Measurements from ENCODE around the gene PPP1R37.
A peak's percentile ranks its signal among the peaks of the same experiment; 100 is the strongest.

The PPP1R37 gene

DNA sequence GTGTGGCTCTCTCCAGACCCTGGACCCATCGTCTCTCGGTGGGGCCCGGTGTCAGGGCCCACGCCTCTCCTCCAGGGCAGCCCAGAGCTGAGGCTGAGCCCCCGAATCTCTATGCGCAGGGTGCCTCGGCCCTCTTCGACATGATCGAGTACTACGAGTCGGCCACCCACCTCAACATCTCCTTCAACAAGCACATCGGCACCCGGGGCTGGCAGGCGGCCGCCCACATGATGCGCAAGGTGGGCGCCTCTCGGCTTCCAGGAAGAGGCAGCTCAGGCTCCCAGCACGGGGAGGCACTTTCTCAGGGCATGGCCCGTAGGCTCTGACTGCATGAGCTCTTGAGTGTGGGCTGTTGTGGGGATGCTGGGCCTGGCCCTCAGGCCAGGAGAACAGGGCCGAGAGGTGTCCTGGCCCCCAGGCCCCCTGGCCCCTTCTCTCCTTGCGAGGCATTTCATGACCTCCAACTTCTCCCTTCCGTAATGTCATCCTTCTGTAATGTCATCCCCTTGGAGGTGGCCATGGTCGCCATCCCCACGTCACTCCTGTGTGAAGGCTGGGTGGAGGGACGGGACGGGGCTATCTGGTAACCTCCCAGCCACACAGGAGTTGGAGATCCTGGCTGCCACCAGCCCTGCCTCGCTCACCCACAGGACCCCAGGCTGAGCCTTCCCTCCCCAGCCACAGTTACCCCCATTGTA is 48.4 kb downstream of the PPP1R37 start:
- no peak for DNase-seq

DNA sequence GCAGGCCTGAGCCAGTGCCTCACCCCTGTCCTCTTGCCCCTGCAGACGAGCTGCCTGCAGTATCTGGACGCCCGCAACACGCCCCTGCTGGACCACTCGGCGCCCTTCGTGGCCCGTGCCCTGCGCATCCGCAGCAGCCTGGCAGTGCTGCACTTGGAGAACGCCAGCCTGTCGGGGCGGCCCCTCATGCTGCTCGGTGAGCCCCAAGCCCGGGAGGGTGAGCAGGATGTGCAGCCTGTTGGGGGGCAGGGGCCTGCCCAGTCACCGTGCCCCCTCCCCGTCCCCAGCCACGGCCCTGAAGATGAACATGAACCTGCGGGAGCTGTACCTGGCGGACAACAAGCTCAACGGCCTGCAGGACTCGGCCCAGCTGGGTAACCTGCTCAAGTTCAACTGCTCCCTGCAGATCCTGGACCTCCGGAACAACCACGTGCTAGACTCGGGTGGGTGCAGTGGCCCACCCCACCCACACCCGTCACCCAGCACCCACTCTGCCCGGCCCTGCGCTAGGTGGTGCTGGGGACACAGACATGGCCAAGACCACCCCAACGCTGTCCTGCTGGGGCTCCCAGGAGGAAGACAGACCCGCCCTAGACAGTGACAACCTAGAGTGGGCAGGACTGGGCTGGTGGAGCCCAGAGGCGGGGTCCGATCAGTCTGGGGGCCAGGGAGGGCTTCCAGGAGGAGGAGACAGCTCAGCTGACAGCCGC is 49.2 kb downstream of the PPP1R37 start:
- DNase-seq = no peak

DNA sequence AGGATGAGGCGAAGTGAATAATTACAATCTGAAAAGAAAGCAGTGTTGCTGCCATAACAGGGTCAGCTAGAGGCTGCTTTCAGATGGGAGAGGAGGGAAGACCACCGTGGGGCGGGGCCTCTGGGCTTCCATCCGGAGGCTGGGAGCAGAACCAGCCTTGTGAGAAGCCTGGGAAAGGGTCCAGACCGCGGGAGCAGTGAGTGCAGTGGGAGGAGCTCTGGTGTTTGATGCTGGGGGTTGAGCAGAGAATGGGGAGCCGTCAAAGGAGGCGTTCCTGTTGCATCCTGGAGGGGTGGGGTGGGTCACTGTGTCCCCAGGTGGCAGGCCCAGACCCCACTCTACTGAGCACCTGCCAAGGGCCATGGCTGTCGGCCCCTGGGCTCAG is 49.7 kb downstream of the PPP1R37 start:
- no peak for DNase-seq

DNA sequence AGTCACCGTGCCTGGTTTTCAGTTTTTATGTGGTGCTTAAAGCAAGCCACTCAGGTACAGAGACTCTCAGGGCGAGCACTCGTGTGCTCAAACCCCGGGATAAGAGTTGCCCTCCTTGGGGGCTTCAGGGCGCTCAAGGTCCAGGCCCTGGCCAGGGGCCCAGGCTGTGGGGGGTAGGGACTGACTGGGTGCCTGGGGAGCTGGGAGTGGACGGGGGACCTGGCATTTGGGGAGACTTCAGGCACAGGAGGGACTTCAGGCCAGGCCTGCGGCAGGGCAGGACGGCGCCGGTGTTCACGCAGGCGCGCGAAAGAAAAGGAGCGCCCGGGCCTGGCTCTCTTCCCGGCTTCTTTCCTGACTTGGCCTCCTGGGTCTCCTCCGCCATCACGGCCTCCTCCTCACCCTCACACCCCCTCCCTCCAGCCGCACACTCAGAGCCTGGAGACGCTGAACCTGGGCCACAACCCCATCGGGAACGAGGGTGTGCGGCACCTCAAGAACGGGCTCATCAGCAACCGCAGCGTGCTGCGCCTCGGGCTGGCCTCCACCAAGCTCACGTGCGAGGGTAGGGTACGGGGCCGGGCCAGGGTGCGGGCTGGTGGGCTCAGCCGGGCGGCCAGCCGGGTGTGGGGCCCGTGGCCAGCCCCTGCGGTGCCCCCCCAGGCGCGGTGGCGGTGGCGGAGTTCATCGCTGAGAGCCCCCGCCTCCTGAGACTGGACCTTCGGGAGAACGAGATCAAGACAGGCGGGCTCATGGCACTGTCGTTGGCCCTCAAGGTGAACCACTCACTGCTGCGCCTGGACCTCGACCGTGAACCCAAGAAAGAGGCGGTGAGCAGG is 51.7 kb downstream of the PPP1R37 start:
- DNase-seq = no peak

DNA sequence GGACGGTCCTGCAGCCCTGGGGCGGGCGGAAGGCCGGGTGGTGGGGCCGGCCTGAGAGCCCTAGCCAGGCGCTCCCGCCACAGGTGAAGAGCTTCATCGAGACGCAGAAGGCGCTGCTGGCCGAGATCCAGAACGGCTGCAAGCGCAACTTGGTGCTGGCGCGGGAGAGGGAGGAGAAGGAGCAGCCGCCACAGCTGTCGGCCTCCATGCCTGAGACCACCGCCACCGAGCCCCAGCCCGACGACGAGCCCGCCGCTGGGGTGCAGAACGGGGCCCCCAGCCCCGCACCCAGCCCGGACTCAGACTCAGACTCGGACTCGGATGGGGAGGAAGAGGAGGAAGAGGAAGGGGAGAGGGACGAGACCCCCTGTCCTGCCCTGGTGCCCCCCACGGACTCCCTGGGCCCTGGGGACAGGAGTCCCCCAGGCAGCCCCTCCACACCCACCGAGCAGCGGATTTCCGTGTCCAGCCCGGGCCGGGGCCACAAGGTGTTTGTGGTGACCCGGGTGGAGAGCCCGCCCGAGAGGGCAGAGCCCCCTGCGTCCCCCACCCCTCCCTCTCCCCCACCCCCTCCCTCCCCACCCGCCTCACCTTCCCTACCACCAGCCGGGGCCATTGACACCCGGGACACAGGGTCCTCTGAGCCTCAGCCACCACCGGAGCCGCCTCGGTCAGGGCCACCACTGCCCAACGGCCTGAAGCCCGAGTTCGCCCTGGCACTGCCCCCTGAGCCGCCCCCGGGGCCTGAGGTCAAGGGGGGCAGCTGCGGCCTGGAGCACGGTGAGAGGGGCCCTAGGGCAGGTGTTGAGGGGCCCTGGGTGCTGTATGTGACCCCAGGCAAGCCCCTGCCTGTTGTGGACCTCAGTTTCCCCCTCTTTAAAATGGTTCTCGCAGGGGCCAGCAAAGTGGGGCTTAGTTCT is 52.6 kb downstream of the PPP1R37 start:
- no peak for DNase-seq

DNA sequence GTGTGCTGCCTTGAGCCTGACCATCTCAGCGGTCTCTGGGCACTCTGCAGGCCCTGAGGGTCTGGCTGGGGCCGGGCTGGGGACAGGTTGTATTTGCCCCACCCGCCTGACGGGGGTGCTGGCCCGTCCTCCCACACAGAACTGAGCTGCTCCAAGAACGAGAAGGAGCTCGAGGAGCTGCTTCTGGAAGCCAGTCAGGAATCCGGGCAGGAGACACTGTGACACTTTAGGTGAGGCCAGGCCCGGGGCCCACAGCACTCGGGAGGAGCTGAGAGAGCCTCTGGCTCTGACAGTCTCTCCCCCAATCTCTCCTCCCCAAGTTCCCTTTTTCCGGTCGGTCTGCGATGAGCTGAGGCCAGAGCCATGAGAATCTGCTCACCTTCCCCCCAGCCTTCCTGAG is 53.3 kb downstream of the PPP1R37 start:
- no peak for DNase-seq

DNA sequence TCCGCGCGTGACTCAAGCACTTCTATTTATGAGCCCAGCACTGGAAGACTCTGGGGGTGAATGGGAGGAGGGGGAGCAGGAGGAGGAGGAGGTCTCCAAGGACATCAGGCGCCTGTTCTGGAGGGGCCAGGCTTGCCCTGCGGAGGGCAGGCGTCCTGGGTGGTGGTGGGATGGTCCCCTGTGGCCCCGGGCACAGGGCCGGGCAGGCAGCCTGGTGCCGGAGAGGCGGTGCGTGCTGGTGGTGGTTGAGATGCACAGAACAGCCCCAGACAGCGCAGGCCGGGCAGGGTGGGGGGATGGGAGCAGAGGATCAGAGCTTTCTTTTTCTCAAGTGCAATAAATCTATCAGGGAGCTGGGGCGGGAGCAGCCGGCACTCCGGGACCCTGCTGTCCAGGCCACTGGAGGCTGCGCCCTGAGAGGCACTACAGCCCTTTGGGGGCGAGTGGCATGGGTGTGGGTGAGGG is 53.8 kb downstream of the PPP1R37 start:
- no peak for DNase-seq

DNA sequence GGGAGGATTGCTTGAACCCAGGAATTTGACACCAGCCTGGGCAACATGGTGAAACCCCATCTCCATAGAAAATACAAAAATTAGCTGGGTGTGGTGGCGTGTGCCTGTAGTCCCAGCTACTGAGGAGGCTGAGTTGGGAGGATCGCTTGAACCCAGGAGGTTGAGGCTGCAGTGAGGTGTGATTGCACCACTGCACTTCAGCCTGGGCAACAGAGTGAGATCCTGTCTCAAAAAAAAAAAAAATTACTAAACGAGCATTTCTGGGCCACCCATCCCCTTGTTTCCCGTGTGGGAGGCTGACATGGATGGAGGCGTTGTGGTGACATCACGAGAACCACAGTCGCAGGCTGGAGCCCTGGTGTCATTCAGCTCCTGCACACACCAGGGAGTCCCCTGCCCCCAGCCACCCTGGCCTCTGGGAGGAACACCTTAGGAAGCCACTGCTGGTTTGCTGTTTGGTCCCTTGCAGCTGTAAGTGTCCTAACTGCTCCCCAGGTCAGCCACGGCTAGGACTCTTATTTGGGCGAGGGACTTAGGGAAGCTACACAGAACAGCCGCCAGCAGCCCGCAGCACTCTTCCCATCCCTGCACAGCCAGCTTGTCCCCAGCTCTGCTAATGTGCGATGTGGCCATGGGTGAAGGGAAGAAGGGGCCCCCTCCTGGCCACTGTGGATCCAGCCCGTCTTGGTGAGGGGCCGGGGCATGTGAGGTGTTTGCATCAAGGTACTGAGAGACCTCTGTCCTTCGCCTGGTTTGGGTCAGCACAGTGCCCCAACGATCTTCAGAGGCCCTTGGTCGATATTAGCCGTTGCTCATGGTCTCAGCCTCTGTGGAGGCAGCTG is 55.1 kb downstream of the PPP1R37 start:
- DNase-seq = no peak

DNA sequence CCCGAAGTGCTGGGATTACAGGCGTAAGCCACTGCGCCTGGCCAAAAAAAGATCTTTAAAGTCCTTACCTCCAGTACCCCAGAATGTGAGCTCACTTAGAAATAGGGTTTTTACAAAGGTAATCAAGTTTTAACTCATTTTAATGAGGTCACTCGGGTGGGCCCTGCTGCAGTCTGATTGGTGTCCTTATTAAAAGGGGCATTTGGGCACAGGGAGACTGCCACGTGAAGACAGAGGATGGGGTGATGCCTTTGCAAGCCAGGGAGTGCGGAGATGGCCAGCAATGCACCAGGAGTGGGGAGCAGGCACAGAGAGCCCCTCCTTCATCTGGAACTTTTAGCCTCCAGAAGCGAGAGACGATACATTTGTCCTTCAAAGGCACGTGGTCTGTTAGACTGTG is 56.1 kb downstream of the PPP1R37 start:
- DNase-seq = no peak

DNA sequence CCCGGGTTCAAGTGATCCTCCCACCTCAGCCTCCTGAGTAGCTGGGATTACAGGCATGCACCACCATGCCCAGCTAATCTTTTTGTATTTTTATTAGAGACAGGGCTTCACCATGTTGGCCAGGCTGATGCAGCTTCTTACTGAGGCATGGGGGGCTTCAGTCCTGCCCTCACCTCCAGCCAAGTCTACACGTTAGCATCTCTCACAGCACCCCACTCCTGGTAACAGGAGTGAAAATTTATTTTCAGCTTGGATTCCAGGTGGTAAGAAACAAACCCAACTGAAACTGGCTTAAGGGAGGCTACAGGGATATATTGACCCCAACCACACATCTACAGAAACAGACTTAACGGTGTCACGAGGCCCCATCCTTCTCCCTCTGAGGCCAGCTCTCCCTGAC is 57.2 kb downstream of the PPP1R37 start:
- no peak for DNase-seq

DNA sequence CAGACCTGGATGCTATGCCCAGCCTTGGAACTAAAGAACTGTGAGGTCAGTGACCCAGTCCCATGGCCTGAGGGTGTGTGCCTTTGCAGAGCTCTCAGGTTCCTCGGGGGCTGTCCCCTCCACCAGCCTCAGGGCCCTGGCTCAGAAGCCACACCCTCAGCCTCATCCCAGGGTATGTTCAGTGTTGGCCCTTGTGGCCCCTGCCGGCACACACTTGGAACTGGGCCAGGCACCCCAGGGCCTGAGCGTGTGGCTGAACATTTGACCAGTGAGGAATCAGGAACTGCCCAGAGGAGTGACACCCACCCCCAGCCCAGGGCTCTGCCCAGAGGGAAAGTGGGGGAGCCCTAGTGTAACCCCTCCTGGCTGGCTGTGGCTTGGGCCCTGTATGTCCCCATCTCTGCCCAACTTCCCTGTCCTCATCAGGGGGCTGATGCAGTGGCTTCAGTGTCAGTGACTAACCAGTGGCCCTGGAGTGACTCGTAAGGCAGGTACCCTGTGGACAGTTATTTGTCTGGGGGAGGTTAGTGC is 57.8 kb downstream of the PPP1R37 start:
- DNase-seq = no peak

DNA sequence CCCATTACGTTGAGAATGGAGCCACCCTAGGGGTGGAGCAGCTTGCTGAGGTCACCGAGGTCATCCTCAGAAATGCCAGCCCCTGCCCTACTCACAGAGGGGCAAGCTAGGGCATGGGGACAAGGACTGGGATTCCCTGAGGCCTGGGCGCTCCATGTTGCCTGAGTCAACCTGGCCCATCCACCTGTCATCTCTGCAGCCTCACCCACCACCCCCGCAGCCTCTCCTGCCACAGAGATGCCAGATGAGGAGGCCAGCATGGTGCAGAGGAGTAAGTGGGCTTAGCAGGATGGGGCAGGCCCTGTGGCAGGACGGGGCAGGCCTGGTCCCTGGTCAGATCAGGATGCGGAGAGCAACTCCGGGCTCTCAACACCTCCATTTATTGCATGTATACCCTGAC is 58.3 kb downstream of the PPP1R37 start:
- DNase-seq = no peak

DNA sequence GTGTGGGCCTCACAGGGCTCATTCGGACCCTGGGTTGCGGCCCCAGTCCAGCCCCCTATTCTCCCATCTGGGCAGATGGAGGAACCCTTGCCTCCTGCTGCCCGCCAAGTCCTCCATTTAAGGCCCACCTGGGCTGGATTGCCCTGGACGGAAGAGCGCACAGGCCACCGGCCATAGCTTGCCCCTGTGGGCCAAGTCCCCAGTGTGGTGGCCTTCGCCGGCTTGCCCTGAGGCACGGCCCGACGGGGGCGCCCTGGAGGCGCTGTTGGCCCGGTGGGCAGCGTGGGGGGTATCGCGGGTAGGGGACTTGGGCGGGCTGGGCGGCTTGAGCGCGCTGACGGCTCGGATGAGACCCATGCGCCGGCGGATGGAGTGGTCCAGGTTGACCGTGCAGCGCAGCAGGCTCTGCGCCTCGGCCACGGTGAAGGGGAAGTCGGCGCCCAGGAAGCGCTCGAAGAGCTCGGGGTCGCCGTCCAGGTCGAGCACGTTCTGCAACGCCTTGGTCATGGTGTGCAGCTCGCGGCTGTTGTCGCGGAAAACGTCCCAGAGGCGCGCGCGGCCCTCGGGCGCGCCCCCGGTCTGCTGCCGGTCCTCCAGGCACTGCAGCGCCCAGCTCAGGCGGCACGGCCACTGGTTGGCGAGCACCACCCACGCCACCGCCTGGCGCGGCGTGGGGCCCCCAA is 59.0 kb downstream of the PPP1R37 start:
- DNase-seq = no peak

DNA sequence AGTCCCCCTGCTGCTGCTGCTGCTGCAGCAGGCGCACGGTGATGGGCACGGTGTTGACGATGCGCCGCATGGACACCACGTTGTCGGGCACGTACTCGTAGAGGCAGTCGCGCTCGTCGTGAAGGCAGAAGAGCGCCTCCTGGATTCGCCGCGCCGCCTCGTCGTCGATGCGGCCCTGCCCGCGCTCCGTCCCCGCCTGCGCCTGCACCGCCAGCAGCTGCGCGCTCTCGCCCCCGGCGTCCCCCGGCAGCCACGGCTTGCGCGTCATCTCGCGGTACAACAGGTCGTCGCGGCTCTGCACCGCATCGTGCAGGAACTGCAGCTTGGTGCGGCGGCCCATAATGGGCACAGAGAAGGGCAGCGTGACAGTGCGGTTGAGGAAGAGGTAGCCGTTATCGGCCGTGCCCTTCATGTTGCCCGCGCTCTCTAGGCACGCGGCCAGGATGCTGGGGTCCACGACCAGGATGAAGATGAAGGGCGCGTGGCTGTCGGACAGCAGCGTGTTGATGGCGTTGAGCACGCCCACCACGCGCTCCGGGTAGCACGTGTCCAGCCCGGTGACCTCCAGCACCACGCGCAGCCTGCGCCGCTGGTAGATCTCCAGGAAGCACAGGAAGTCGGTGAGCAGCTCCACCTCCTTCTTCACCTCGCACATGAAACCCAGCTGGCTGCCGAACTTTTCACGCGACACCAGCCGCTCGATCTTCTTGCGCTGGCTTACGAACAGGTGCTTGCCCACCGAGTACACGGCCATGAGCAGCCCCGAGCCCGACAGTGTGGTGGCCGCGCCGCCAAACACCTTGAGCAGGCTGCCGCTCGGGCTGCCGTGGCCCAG is 59.7 kb downstream of the PPP1R37 start:
- peak; percentile 29 to 64 for DNase-seq

DNA sequence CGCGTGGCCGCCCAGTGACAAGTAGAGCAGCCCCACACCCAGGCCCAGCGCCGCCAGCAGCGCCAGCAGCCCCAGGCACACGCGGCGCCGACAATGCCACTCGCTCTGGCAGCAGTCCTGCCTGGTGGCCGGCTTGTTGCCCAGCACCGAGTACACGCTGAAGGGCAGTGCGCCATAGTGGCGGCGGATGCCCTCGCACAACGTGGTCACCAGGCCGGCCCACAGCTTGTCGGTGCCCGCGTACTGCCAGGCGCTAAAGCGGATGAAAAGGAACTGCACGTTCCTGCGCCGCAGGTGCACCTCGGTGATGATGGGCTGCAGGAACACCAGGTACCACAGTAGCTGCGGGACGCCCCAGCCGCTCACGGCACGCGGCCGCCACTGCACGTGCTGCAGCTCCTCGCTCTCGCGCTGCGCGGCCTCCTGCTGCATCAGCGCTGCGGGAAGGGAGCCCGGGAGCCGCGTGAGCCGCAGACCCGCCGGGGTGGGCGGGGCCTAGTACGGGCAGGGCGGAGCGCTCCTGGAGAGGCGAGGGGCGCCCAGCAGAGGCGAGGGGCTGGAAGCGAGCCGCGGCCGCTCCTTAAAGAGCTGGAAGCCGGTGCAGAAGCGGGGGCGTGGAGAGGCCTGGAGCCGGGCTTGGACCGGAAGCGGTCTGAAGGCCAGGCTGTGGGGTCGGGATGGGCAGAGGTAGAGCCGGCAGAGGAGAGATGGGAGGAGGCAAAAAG is 60.5 kb downstream of the PPP1R37 start:
- peak; percentile 9 to 41 for DNase-seq

DNA sequence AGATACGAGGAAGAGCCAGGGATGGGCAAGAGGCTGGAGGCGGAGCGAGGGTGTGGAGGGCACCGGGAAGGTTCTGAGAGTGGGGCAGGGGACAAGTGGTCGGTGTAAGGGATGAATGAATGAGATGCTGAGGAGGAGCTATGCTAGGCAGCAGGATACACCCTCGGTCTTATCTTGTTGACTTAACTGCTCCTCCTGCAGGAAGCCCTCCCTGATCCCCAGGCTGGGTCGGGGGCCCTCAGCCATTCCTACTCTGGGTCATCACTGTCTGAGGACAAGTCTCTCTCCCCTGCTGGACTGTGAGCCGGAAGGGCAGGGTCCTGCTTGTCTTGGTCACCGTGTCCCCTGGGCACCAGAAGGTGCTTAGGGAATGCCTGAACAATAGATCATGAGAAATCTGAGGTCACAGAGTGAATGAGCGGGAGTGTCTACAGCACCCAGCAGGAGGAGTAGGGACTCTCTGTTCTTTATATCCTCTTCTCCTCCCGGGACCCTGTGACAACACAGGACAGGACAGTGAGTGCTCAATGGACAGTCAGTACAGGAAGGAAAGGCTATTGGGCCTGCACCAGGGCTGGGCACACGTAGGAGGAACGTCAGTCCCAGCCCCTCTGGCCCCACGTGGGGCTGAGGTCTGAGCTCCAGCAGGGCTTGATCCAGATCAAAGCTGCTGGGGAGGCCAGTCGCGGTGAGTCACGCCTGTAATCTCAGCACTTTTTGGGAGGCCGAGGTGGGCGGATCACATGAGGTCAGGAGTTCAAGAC is 61.3 kb downstream of the PPP1R37 start:
- no peak for DNase-seq

DNA sequence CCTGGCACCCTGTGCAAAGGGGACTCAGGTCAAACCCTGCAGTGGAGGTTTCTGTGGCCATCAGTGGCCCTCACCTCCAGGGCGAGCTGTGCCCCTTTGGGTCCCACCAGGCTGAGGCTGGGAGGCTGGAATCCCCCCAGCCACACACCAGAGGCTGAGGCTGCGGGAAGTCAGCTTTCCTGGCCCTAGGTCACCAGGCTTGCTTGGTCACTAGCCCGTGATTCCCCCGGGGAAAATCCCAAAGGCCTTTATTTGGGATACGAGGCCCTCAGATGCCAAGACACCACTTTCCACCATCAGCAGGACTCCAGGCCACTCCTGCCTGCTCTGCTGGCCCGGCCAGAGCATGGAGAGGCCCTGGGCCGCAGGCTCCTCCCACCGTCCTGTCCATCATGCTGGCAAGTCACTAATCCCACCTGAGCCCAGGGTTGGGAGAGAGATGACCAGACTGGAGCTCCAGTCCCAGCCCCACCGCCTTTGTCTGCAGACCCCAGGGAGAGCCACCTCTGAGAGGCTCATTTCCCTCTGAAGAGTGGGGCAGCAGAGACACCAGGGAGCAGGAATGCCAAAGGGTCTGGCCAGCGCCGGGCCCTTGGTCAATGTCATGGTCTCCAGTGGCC is 63.1 kb downstream of the PPP1R37 start:
- no peak for DNase-seq

DNA sequence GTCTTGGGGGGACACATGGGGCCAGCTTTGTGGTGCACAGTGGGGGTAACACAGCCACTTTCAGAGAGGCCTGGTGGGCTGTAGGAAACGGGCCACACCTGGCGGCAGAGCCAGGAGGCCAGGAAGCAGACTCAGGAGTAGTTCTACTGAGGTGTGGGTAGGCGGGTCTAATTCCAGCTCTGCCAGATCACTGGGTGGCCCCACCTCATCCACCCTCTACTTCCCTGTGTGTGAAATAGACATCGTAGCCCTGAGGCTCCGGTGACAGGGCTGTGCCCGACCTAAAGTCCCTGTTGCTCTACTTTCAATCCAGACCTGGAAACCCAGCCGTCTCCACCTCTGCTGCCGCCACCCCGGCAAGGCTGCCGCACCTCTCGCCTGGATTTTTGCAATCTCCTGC is 63.8 kb downstream of the PPP1R37 start:
- no peak for DNase-seq
